Activated CD8-positive, alpha-beta memory T cell treated with anti-CD3 and anti-CD28 coated beads for 4 hours (primary cell): ENCODE data around the gene FLT3.

ENCODE experiments used
- DNase-seq, 2 donors: peaks; one replicate each; pipeline ENCODE4 v3.0.0-alpha.2; 2020; ENCODE audit warnings: low read depth in 2 of 2

Gene FLT3

GRCh38 chr13:28001837-28002473, 98.4 kb downstream of the FLT3 start:
- DNase-seq: no peak

- DNase-seq: no peak
Observed at GRCh38 chr13:28001049-28001448, 99.3 kb downstream of the FLT3 start.

GRCh38 chr13:28000567-28000966, 99.8 kb downstream of the FLT3 start:
- no peak for DNase-seq

- DNase-seq: no peak
Observed at GRCh38 chr13:27997904-27998522, 102.4 kb downstream of the FLT3 start.

- no peak for DNase-seq
Observed at GRCh38 chr13:27991881-27992280, 108.5 kb downstream of the FLT3 start.

- no peak for DNase-seq
Observed at GRCh38 chr13:27988520-27988919, 111.9 kb downstream of the FLT3 start, which contains the start of gene URAD. TSS of gene URAD (minus strand) at chr13:27988693. CDS start at chr13:27988637, 56 bp downstream.

GRCh38 chr13:27985600-27985999, 114.8 kb downstream of the FLT3 start:
- DNase-seq: no peak

GRCh38 chr13:27982361-27982760, 118.0 kb downstream of the FLT3 start:
- DNase-seq: no peak

GRCh38 chr13:27981006-27981708, 119.2 kb downstream of the FLT3 start:
- DNase-seq: no peak

GRCh38 chr13:27980280-27980998, 119.9 kb downstream of the FLT3 start:
- DNase-seq: no peak

- DNase-seq: no peak
Observed at GRCh38 chr13:27979765-27980279, 120.6 kb downstream of the FLT3 start.

- DNase-seq: no peak
Observed at GRCh38 chr13:27979001-27979643, 121.3 kb downstream of the FLT3 start.

GRCh38 chr13:27978301-27978968, 121.9 kb downstream of the FLT3 start:
- no peak for DNase-seq

- no peak for DNase-seq
Observed at GRCh38 chr13:27977476-27978300, 122.7 kb downstream of the FLT3 start.

GRCh38 chr13:27976362-27977091, 123.8 kb downstream of the FLT3 start:
- DNase-seq: no peak

- no peak for DNase-seq
Observed at GRCh38 chr13:27975564-27976361, 124.6 kb downstream of the FLT3 start.

- DNase-seq: no peak
Observed at GRCh38 chr13:27973961-27974662, 126.3 kb downstream of the FLT3 start.

- no peak for DNase-seq
Observed at GRCh38 chr13:27973291-27973690, 127.1 kb downstream of the FLT3 start.
